ENCODE results near the gene TMCO4. TPM values are rescaled to one million over a fixed set of nuclear protein-coding genes. Genes with fewer than 3 reads are reported as not detected.

Gene TMCO4
- total and polyA plus RNA-seq, 11 donors, result 6.3 to 14.3 (median 7.6) TPM

DNA sequence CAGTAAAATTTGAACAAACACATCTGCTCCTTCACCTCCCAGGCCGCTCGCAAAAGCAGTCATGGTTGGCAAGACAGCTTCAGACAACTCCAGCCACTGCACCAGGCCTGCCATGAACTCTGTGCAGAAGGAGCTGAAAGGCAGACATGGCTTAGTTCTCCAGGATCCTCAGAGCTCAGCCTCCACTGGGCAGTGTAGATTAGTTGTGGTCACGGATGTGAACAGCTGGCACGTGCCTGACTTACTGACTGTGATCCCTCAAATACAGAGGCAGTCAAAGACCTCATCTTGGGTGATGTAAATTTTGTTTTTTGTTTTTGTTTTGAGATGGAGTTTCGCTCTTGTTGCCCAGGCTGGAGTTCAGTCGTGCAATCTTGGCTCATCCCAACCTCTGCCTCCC is 28.4 kb downstream of the TMCO4 start:
- no peak overlapping the region for H3K27ac ChIP-seq
- TF ChIP-seq POLR2A (IDR thresholded peaks at IDR 0.05), result no peak
- TF ChIP-seq, protein P1, sequence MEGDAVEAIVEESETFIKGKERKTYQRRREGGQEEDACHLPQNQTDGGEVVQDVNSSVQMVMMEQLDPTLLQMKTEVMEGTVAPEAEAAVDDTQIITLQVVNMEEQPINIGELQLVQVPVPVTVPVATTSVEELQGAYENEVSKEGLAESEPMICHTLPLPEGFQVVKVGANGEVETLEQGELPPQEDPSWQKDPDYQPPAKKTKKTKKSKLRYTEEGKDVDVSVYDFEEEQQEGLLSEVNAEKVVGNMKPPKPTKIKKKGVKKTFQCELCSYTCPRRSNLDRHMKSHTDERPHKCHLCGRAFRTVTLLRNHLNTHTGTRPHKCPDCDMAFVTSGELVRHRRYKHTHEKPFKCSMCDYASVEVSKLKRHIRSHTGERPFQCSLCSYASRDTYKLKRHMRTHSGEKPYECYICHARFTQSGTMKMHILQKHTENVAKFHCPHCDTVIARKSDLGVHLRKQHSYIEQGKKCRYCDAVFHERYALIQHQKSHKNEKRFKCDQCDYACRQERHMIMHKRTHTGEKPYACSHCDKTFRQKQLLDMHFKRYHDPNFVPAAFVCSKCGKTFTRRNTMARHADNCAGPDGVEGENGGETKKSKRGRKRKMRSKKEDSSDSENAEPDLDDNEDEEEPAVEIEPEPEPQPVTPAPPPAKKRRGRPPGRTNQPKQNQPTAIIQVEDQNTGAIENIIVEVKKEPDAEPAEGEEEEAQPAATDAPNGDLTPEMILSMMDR (IDR thresholded peaks at IDR 0.05), result no peak
- no peak for ATAC-seq
- H3K4me1 ChIP-seq, result no peaks in the 10 kb centered on the region
- WGBS, 4 donors, result 93 to 96% (median 94%) methylated on average over 6 of the region's 6 CpGs
- H3K36me3 ChIP-seq, result peaks cover 0 to 45% (median 17%) of the 10 kb centered on the region in 9 donors
- H3K27me3 ChIP-seq, result no peaks in the 10 kb centered on the region
- no peak for DNase-seq
- H3K4me3 ChIP-seq, result no peak overlapping the region
- H3K9me3 ChIP-seq, result no peaks in the 10 kb centered on the region
- intact Hi-C loops (cut with DNase I), result no loop called here

DNA sequence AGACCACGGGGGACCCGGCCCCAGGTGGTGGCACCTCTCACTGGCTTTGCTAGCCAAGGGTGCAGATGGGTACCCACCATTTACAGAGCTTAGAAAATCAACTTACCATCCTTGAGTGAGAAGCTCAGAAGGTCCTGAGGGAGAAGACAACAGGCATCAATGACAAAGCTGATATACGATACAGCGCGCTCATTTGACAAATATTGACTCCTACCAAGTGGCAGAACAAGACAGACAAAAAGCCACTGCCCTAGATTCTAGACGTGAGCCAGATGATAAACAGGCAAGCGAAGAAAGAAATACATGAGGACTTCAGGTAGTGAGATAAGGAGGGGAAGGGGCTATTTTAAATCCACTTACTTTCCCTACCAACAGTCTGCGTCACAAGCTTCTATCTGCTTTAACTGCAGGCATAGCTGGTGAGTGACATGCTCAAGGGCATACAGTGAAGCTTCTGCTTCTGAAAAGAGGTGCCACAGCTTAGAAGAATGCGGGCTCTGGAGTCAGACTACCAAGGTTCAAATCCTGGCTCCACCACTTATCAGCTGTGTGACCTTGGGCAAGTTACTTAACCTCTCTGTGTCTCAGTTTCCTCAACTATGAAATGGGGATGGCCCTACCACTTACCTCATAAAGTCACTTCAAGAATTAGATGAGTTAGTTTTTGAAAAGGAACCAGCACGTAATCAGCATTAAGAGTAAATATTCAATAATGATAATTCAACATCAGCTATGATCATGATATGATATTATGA is 29.1 kb downstream of the TMCO4 start:
- Histone ChIP-seq H3K9me3 (no peaks in the 10 kb centered on the region), H3K36me3 (peaks cover 0 to 45% (median 17%) of the 10 kb centered on the region in 9 donors), H3K4me1 (peaks cover 0 to 4% (median 0%) of the 10 kb centered on the region in 12 donors), H3K27ac (no peak overlapping the region), H3K27me3 (no peaks in the 10 kb centered on the region), H3K4me3 (no peak overlapping the region)
- DNase-seq, result no peak
- no peak for TF ChIP-seq POLR2A (IDR thresholded peaks at IDR 0.05)
- TF ChIP-seq, protein P1 (IDR thresholded peaks at IDR 0.05), result no peak
- WGBS, 4 donors, result 79 to 84% (median 82%) methylated on average over 10 of the region's 10 CpGs
- intact Hi-C loops (cut with DNase I), result no loop called here
- ATAC-seq, result no peak

DNA sequence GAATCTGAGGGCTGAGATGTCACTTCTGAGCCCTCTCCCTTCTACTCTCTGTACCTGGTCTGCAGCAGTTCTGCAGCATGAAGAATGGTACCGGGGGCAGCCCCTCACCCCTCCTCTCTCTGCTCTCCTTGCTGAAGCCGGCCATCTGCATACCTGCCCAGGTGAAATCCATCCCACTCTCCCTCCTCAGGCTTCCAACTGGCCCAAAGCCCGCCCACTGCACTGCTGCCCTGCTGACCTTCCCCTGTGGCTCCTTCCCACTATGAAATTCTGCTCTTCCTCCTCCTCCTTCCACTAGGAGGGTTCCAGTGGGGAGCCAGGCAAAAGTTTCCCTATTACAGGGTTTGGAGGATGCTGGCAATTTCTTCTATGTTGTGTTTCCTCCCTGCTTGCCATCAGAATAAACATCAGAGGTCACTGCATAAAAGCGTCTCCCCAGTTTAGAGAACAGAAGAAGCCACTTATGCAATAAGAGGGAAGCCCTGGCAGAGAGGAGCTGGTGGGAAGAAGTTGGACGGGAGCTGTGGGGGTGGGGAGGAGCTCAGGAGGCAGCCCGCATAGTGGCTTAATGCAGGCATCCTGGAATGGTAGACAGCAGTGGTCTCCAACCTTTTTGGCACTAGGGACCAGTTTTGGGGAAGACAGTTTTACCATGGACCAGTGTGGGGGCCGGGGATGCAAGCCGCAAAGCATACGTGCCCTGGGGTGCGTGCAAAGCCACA is 30.3 kb downstream of the TMCO4 start:
- 84 to 88% (median 86%) methylated on average over 10 of the region's 10 CpGs for WGBS, 4 donors
- no peak for DNase-seq
- ATAC-seq, result no peak
- no peaks in the 10 kb centered on the region for H3K27me3 ChIP-seq
- intact Hi-C loops (cut with DNase I), result no loop called here
- no peak overlapping the region for H3K27ac ChIP-seq
- H3K4me1 ChIP-seq, result peaks cover 0 to 5% (median 0%) of the 10 kb centered on the region in 12 donors
- H3K9me3 ChIP-seq, result no peaks in the 10 kb centered on the region
- H3K4me3 ChIP-seq, result no peak overlapping the region
- TF ChIP-seq, protein P1 (IDR thresholded peaks at IDR 0.05), result no peak
- TF ChIP-seq POLR2A (IDR thresholded peaks at IDR 0.05), result no peak
- peaks cover 0 to 38% (median 15%) of the 10 kb centered on the region in 9 donors for H3K36me3 ChIP-seq
